Smooth muscle cell of the brain vasculature (primary cell): Measurements from ENCODE around the gene OR52E2.
"Not testable (repeated sequence)": the region's sequence is repeated elsewhere in the genome, so short reads cannot be mapped to it uniquely, and the experiment has no call there.

Experiments
- DNase-seq: peaks from one replicate; pipeline ENCODE4 v3.0.0-alpha.2; 2012; ENCODE audit warnings: low read depth, low spot score

Gene OR52E2

GRCh38 chr11:5059391-5059790 is at the start of gene OR52E2:
Gene OR52E2, minus strand, starts transcription at chr11:5059627. Its CDS starts 0 bp downstream, at chr11:5059627.
- DNase-seq = no peak

GRCh38 chr11:5107285-5107684 is 47.9 kb upstream of the OR52E2 start:
- DNase-seq = no peak

- no peak for DNase-seq
Observed at GRCh38 chr11:5103066-5103465, 43.6 kb upstream of the OR52E2 start.

GRCh38 chr11:5102246-5102645 is 42.8 kb upstream of the OR52E2 start:
- DNase-seq = no peak

GRCh38 chr11:5096011-5096410 is 36.6 kb upstream of the OR52E2 start:
- no peak for DNase-seq

- no peak for DNase-seq
Observed at GRCh38 chr11:5092821-5093585, 33.6 kb upstream of the OR52E2 start.

GRCh38 chr11:5090668-5091067 is 31.2 kb upstream of the OR52E2 start:
- DNase-seq = no peak

GRCh38 chr11:5088556-5088955 is 29.1 kb upstream of the OR52E2 start:
- no peak for DNase-seq

GRCh38 chr11:5083602-5084001 is 24.2 kb upstream of the OR52E2 start:
- no peak for DNase-seq

- DNase-seq = no peak
Observed at GRCh38 chr11:5081405-5081804, 22.0 kb upstream of the OR52E2 start.

GRCh38 chr11:5071799-5072198 is 12.4 kb upstream of the OR52E2 start:
- DNase-seq = no peak

- DNase-seq = no peak
Observed at GRCh38 chr11:5069272-5069671, 9.8 kb upstream of the OR52E2 start, which contains the start of gene OR52E1. Gene OR52E1, plus strand, starts transcription at chr11:5069572.

GRCh38 chr11:5065027-5065426 is 5.6 kb upstream of the OR52E2 start:
- DNase-seq = no peak

- not testable (repeated sequence) for DNase-seq
Observed at GRCh38 chr11:5058679-5059078, 748 bp downstream of the OR52E2 start.

- DNase-seq = no peak
Observed at GRCh38 chr11:5046754-5047330, 12.6 kb downstream of the OR52E2 start.

GRCh38 chr11:5046226-5046625 is 13.2 kb downstream of the OR52E2 start, which contains the start of gene OR52J3:
Gene OR52J3, plus strand, starts transcription at chr11:5046526. Its CDS starts 0 bp downstream, at chr11:5046526.
- DNase-seq = no peak

GRCh38 chr11:5043380-5043779 is 16.0 kb downstream of the OR52E2 start:
- no peak for DNase-seq

- no peak for DNase-seq
Observed at GRCh38 chr11:5042091-5042490, 17.3 kb downstream of the OR52E2 start.

- DNase-seq = no peak
Observed at GRCh38 chr11:5040876-5041275, 18.6 kb downstream of the OR52E2 start.

- DNase-seq = no peak
Observed at GRCh38 chr11:5038341-5038740, 21.1 kb downstream of the OR52E2 start.

- DNase-seq = no peak
Observed at GRCh38 chr11:5037926-5038325, 21.5 kb downstream of the OR52E2 start.

- no peak for DNase-seq
Observed at GRCh38 chr11:5036669-5037068, 22.8 kb downstream of the OR52E2 start.

- no peak for DNase-seq
Observed at GRCh38 chr11:5021996-5022395, 37.4 kb downstream of the OR52E2 start.
